ENCODE data around the gene DLG1. TPM values are rescaled to one million over a fixed set of nuclear protein-coding genes. Genes with fewer than 3 reads are reported as not detected.

DLG1 gene
- total RNA-seq, 1 donor from 2014 or later: 60.1 TPM

DNA sequence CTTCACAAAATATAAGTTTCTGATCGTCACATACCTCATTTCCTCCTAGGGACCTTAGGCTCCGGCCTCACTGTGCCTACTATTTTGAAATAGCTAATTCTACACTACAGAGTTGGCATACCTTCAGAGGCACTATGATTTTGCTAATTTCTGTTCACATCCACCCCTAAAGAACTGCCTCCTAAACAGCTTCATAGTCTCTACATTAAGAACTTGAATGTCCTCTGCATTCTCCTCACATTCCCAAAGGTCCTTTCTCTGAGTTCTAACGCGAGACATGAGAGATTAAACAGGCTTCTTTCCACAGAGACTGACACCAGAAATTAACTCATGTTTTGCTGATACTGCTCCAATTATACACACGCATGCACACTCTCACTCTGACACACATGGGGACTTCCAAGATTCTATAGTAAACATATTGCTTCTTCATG lies 75.5 kb downstream of the DLG1 start:
- Histone ChIP-seq H3K4me1 (peaks cover 59% of the 10 kb centered on the region), H3K27ac (replicated peaks) (peak overlapping the region; percentile 38), H3K36me3 (no peaks in the 10 kb centered on the region), H3K9me3 (replicated peaks) (no peaks in the 10 kb centered on the region), H3K4me3 (no peak overlapping the region), H3K27me3 (ENCODE audit: low read depth) (no peaks in the 10 kb centered on the region)
- intact Hi-C loops (cut with micrococcal nuclease): no loop called here
- DNase-seq: no peak
- TF ChIP-seq, protein P1, sequence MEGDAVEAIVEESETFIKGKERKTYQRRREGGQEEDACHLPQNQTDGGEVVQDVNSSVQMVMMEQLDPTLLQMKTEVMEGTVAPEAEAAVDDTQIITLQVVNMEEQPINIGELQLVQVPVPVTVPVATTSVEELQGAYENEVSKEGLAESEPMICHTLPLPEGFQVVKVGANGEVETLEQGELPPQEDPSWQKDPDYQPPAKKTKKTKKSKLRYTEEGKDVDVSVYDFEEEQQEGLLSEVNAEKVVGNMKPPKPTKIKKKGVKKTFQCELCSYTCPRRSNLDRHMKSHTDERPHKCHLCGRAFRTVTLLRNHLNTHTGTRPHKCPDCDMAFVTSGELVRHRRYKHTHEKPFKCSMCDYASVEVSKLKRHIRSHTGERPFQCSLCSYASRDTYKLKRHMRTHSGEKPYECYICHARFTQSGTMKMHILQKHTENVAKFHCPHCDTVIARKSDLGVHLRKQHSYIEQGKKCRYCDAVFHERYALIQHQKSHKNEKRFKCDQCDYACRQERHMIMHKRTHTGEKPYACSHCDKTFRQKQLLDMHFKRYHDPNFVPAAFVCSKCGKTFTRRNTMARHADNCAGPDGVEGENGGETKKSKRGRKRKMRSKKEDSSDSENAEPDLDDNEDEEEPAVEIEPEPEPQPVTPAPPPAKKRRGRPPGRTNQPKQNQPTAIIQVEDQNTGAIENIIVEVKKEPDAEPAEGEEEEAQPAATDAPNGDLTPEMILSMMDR (IDR thresholded peaks at IDR 0.05; ENCODE audit: borderline replicate concordance): no peak

DNA sequence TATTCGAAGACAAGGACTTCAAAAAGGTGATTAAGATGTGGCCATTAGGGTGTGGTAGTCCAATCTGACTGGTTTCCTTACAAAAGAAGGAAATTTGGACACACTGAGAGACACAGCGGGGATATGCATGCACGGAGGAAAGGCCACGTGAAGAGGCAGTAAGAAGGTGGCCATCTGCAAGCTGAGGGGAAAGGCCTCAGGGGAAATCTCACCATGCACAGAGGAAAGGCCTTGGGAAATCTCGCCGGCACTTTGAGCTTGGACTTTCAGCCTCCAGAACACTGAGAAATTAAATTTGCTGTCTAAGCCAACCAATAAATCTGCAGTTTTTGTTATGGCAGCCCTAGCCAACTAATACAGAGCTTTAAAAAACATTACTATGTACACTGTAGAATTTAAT lies 78.8 kb downstream of the DLG1 start:
- H3K4me3 ChIP-seq: no peak overlapping the region
- H3K9me3 ChIP-seq (replicated peaks): no peaks in the 10 kb centered on the region
- no peaks in the 10 kb centered on the region for H3K36me3 ChIP-seq
- TF ChIP-seq, protein P1 (IDR thresholded peaks at IDR 0.05; ENCODE audit: borderline replicate concordance): no peak
- H3K4me1 ChIP-seq: peaks cover 62% of the 10 kb centered on the region
- H3K27me3 ChIP-seq (ENCODE audit: low read depth): no peaks in the 10 kb centered on the region
- H3K27ac ChIP-seq (replicated peaks): no peak overlapping the region
- DNase-seq: no peak
- intact Hi-C loops (cut with micrococcal nuclease): no loop called here

DNA sequence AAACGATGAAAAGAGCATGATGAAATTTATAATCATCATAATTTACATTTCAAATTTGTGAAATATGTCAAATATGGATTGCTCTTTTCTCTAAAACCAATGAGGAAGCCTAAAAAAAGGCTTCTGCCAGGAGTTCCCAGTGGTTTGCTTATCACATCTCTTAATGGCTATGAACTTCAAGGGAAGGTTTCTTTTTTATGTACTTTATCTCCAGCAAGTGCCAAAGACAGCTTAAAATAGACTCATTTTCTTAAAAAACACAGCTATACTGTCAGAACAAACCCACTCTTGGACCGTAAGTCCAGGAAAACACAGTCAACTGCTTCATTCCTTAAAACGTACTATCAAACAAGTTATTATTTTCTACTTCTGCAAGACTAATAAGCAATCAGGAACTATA lies 80.2 kb downstream of the DLG1 start:
- Histone ChIP-seq H3K36me3 (no peaks in the 10 kb centered on the region), H3K4me1 (peaks cover 55% of the 10 kb centered on the region), H3K27ac (replicated peaks) (no peak overlapping the region), H3K27me3 (ENCODE audit: low read depth) (no peaks in the 10 kb centered on the region), H3K9me3 (replicated peaks) (no peaks in the 10 kb centered on the region), H3K4me3 (no peak overlapping the region)
- no peak for DNase-seq
- TF ChIP-seq, protein P1 (IDR thresholded peaks at IDR 0.05; ENCODE audit: borderline replicate concordance): no peak
- intact Hi-C loops (cut with micrococcal nuclease): no loop called here

DNA sequence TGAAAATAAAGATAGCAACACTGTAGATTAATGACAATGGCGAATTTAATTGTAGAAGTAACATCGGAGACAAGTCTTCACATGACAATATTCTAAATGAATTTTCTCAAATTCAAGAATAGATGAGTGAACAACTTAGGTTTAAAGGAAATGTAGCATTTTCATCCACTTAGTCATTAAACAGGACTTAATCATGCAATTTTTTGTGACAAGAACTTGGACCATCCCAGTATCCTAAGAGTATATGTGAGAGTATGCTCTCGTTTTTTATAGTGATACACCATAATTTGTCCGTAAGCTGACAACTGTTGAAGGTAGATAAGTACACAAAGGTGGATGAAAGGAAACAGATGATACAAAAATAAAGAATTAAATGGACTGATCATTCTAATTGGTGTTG lies 81.5 kb downstream of the DLG1 start:
- DNase-seq: no peak
- Histone ChIP-seq H3K27me3 (ENCODE audit: low read depth) (no peaks in the 10 kb centered on the region), H3K27ac (replicated peaks) (no peak overlapping the region), H3K9me3 (replicated peaks) (no peaks in the 10 kb centered on the region), H3K36me3 (no peaks in the 10 kb centered on the region), H3K4me1 (peaks cover 42% of the 10 kb centered on the region), H3K4me3 (no peak overlapping the region)
- TF ChIP-seq, protein P1 (IDR thresholded peaks at IDR 0.05; ENCODE audit: borderline replicate concordance): no peak
- intact Hi-C loops (cut with micrococcal nuclease): no loop called here

DNA sequence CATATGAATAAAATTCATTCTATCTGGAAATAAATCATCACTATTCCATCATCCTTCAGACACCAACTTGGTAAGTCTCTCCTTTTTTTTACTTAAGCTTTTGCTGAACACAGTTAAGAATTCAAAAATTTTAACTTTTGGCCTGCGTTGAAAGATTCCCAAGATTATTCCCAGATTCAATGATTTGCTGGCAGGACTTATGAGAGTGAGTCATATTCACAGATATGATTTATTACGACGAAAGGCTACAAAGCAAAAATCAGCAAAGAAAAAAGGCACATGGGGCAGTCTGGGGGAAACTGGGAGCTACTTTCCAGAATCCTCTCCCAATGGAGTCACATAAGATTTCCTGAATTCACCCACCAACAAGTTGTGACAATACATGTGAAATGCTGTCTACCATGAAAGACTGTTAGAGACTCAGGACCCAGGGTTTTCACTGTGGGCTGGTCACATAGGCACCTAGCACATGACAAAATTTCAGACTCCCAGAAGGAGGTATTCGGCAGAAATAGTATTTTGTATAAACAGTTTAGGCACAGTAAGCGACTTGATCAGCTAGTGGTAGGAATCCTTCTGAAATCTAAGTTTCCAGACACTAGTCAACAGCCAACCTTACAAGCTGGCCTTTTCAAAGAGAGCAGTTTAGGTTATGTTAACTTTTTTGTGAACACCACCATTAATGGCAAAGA lies 82.1 kb downstream of the DLG1 start:
- intact Hi-C loops (cut with micrococcal nuclease): no loop called here
- H3K27ac ChIP-seq (replicated peaks): no peak overlapping the region

More for the DNA sequence above, 82.1 kb downstream of the DLG1 start:
- Histone ChIP-seq H3K4me1 (peaks cover 36% of the 10 kb centered on the region), H3K9me3 (replicated peaks) (no peaks in the 10 kb centered on the region), H3K36me3 (no peaks in the 10 kb centered on the region), H3K27me3 (ENCODE audit: low read depth) (no peaks in the 10 kb centered on the region), H3K4me3 (no peak overlapping the region)
- DNase-seq: no peak
- TF ChIP-seq, protein P1 (IDR thresholded peaks at IDR 0.05; ENCODE audit: borderline replicate concordance): no peak

Measured in left ventricle myocardium inferior (tissue), 1 donor.